CD4-positive, alpha-beta T cell treated with Interleukin-17A for 1 hour (primary cell): Measurements from ENCODE around the gene TUT1.
A peak's percentile ranks its signal among the peaks of the same experiment; 100 is the strongest.
"Not testable (repeated sequence)": the region's sequence is repeated elsewhere in the genome, so short reads cannot be mapped to it uniquely, and the experiment has no call there.

Experiments
- DNase-seq: peaks from one replicate; pipeline ENCODE4 v3.0.0-alpha.2; 2020

Gene TUT1

GRCh38 chr11:62554387-62555167, 36.7 kb downstream of the TUT1 start:
- peak; percentile 38 for DNase-seq

- DNase-seq, result peak; percentile 43
Measured at GRCh38 chr11:62553839-62554361, 37.4 kb downstream of the TUT1 start.

- DNase-seq, result peak; percentile 90
Measured at GRCh38 chr11:62553080-62553838, 38.1 kb downstream of the TUT1 start.

GRCh38 chr11:62552485-62553079, 38.7 kb downstream of the TUT1 start:
- peak; percentile 45 for DNase-seq

- DNase-seq, result not testable (repeated sequence)
Measured at GRCh38 chr11:62550478-62550877, 40.8 kb downstream of the TUT1 start.

GRCh38 chr11:62548545-62549335, 42.6 kb downstream of the TUT1 start:
- no peak for DNase-seq

GRCh38 chr11:62547691-62548281, 43.5 kb downstream of the TUT1 start:
- DNase-seq, result no peak

- no peak for DNase-seq
Measured at GRCh38 chr11:62546929-62547625, 44.2 kb downstream of the TUT1 start.

GRCh38 chr11:62546244-62546928, 44.9 kb downstream of the TUT1 start, which contains the start of gene AHNAK:
TSS of gene AHNAK (minus strand) at chr11:62546806. CDS start at chr11:62536098, 10,708 bp downstream.
- DNase-seq, result peak; percentile 85

- peak; percentile 72 for DNase-seq
Measured at GRCh38 chr11:62545437-62546243, 45.7 kb downstream of the TUT1 start.

- peak; percentile 70 for DNase-seq
Measured at GRCh38 chr11:62544581-62545436, 46.5 kb downstream of the TUT1 start.

- peak; percentile 43 for DNase-seq
Measured at GRCh38 chr11:62543680-62544444, 47.5 kb downstream of the TUT1 start.

- peak; percentile 80 for DNase-seq
Measured at GRCh38 chr11:62542750-62543567, 48.4 kb downstream of the TUT1 start.

GRCh38 chr11:62542111-62542745, 49.1 kb downstream of the TUT1 start:
- DNase-seq, result peak; percentile 39

- peak; percentile 51 for DNase-seq
Measured at GRCh38 chr11:62540804-62541701, 50.3 kb downstream of the TUT1 start.
